Activated T-helper 9 cell treated with anti-CD3 and anti-CD28 coated beads, Interleukin-2, amount 50 U/mL, for 16 hours (primary cell): ENCODE measurements around the gene TOPAZ1.
"Not testable (repeated sequence)": the region's sequence is repeated elsewhere in the genome, so short reads cannot be mapped to it uniquely, and the experiment has no call there.

Experiments
- DNase-seq: peaks from one replicate; pipeline ENCODE4 v3.0.0-alpha.2; 2020; ENCODE audit warnings: low read depth

Gene TOPAZ1

GRCh38 chr3:44330444-44330843, 88.8 kb downstream of the TOPAZ1 start:
- DNase-seq = no peak

- DNase-seq = no peak
Observed at GRCh38 chr3:44334326-44334725, 92.6 kb downstream of the TOPAZ1 start.

- DNase-seq = no peak
Observed at GRCh38 chr3:44337248-44337785, 95.6 kb downstream of the TOPAZ1 start.

- DNase-seq = peak; percentile 99
Observed at GRCh38 chr3:44338010-44338827, 96.5 kb downstream of the TOPAZ1 start, which contains the start of gene TCAIM. Gene TCAIM, plus strand, starts transcription at chr3:44338766. Its CDS starts 16,017 bp downstream, at chr3:44354783.

- DNase-seq = no peak
Observed at GRCh38 chr3:44338828-44339127, 97.1 kb downstream of the TOPAZ1 start.

GRCh38 chr3:44339181-44340057, 97.7 kb downstream of the TOPAZ1 start:
- DNase-seq = no peak

- no peak for DNase-seq
Observed at GRCh38 chr3:44340058-44340395, 98.3 kb downstream of the TOPAZ1 start.

- no peak for DNase-seq
Observed at GRCh38 chr3:44342176-44342790, 100.6 kb downstream of the TOPAZ1 start.

- no peak for DNase-seq
Observed at GRCh38 chr3:44343421-44343820, 101.7 kb downstream of the TOPAZ1 start.

- DNase-seq = not testable (repeated sequence)
Observed at GRCh38 chr3:44346590-44346989, 104.9 kb downstream of the TOPAZ1 start.

- no peak for DNase-seq
Observed at GRCh38 chr3:44348993-44349392, 107.3 kb downstream of the TOPAZ1 start.

- no peak for DNase-seq
Observed at GRCh38 chr3:44353355-44353924, 111.8 kb downstream of the TOPAZ1 start.

GRCh38 chr3:44355362-44356033, 113.8 kb downstream of the TOPAZ1 start:
- DNase-seq = no peak

- DNase-seq = no peak
Observed at GRCh38 chr3:44359146-44359751, 117.6 kb downstream of the TOPAZ1 start.

- no peak for DNase-seq
Observed at GRCh38 chr3:44363591-44363990, 121.9 kb downstream of the TOPAZ1 start.

GRCh38 chr3:44365952-44366351, 124.3 kb downstream of the TOPAZ1 start:
- no peak for DNase-seq

- no peak for DNase-seq
Observed at GRCh38 chr3:44375450-44375849, 133.8 kb downstream of the TOPAZ1 start.
